HG03378 (cell line): ENCODE measurements around the gene POLR2E.

Experiments used
- ATAC-seq: cut with Tn5 transposase; IDR thresholded peaks from one replicate; pipeline ENCODE4 v1.9.1; 2021; ENCODE audit warnings: mild to moderate bottlenecking, moderate library complexity; ENCODE audit not compliant: unreplicated experiment

Gene POLR2E

GRCh38 chr19:1066748-1067340, 28.3 kb downstream of the POLR2E start, which contains the start of gene ARHGAP45:
TSS of gene ARHGAP45 (plus strand) at chr19:1067167. CDS start at chr19:1067406, 239 bp downstream.
- ATAC-seq: no peak

GRCh38 chr19:1066251-1066747, 28.9 kb downstream of the POLR2E start:
- no peak for ATAC-seq

- ATAC-seq: no peak
Measured at GRCh38 chr19:1065606-1066109, 29.5 kb downstream of the POLR2E start.

- no peak for ATAC-seq
Measured at GRCh38 chr19:1064661-1065605, 30.2 kb downstream of the POLR2E start.

GRCh38 chr19:1063909-1064660, 31.1 kb downstream of the POLR2E start:
- ATAC-seq: no peak

- no peak for ATAC-seq
Measured at GRCh38 chr19:1063030-1063908, 31.9 kb downstream of the POLR2E start.

GRCh38 chr19:1062387-1063029, 32.7 kb downstream of the POLR2E start:
- no peak for ATAC-seq

- no peak for ATAC-seq
Measured at GRCh38 chr19:1061987-1062386, 33.2 kb downstream of the POLR2E start.

GRCh38 chr19:1060689-1061088, 34.5 kb downstream of the POLR2E start:
- no peak for ATAC-seq

GRCh38 chr19:1058112-1058511, 37.1 kb downstream of the POLR2E start:
- ATAC-seq: no peak

- no peak for ATAC-seq
Measured at GRCh38 chr19:1057176-1057855, 37.9 kb downstream of the POLR2E start.

- ATAC-seq: no peak
Measured at GRCh38 chr19:1055886-1056620, 39.1 kb downstream of the POLR2E start.

- ATAC-seq: no peak
Measured at GRCh38 chr19:1055028-1055425, 40.1 kb downstream of the POLR2E start.

- no peak for ATAC-seq
Measured at GRCh38 chr19:1054102-1055027, 40.8 kb downstream of the POLR2E start.

- no peak for ATAC-seq
Measured at GRCh38 chr19:1053176-1054101, 41.7 kb downstream of the POLR2E start.

- no peak for ATAC-seq
Measured at GRCh38 chr19:1052349-1052975, 42.7 kb downstream of the POLR2E start.
